Occipital lobe (tissue), 2 donors: ENCODE measurements around the gene AJUBA. TPM values are rescaled to one million over a fixed set of nuclear protein-coding genes. Genes with fewer than 3 reads are reported as not detected.
"Not testable (repeated sequence)": the region's sequence is repeated elsewhere in the genome, so short reads cannot be mapped to it uniquely, and the experiment has no call there.

Experiments
- DNase-seq: peaks from one replicate; lab custom pipeline; 2025; lab: John Stamatoyannopoulos, UW
- total RNA-seq: library from RNA; depleted of rRNA; stranded (reverse); fragments of >200 nt; gene quantifications from one replicate; pipeline ENCODE4 v1.2.3, GENCODE V29; 2014

The AJUBA gene
- total RNA-seq, 1 donor from 2014 or later, result 8.1 TPM

- peak; percentile 99 for DNase-seq
These were observed 24.4 kb upstream of the AJUBA start for GRCh38 chr14:23006544-23007419.

DNA sequence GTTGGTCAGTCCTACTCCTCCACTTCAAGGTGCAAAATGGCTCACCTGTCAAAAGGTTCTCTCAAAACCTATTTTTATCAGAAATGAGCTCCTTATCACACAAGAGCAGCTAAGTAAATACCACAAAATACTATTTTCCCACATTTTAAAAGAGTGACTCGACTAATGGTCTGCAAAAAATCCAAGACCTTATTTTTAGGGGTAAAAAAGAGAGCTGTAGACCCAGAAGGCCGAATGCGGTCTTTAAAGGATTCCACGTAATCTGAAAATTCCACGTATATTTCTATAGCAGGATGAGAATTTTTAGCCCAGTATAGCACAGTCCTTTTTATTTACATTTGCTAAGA is 23.8 kb upstream of the AJUBA start:
- no peak for DNase-seq

DNA sequence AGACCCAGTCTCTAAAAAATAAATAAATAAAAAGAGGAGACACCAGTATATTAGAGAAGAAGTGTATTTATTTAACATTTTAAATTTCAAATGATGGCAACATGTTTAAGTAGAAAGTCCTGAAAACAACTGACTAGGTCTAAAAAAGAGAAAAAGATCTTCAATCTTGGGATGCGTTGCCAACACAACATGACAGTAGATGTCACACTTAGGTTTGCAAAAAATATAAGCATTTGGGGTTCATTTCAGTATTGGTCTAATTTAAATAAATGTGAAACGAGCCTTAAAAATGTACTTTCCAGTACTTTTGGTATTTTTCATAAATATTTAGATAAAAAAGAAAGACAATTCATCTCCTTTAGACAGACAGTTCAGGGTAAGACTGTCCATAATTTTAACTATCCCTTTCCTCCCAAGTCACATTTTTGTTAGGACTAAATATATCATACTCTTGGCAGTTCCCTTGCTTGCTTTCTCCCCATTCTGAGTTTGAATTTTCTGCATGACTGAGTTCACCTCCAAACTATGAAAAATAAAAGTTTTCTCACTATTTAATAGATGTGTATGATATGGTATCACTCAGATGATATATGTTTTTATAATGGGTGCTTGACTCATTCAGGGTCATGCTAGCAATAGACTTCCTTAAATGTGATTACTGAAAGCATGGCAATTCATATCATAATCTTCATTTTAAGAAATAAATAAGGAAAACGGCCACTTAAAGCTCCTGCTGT is 23.3 kb upstream of the AJUBA start:
- no peak for DNase-seq

GRCh38 chr14:23004274-23004673 is 21.9 kb upstream of the AJUBA start:
- DNase-seq, result not testable (repeated sequence)

- no peak for DNase-seq
These were observed 20.2 kb upstream of the AJUBA start for GRCh38 chr14:23002592-23002991.

GRCh38 chr14:23000860-23001259 is 18.5 kb upstream of the AJUBA start:
- no peak for DNase-seq

DNA sequence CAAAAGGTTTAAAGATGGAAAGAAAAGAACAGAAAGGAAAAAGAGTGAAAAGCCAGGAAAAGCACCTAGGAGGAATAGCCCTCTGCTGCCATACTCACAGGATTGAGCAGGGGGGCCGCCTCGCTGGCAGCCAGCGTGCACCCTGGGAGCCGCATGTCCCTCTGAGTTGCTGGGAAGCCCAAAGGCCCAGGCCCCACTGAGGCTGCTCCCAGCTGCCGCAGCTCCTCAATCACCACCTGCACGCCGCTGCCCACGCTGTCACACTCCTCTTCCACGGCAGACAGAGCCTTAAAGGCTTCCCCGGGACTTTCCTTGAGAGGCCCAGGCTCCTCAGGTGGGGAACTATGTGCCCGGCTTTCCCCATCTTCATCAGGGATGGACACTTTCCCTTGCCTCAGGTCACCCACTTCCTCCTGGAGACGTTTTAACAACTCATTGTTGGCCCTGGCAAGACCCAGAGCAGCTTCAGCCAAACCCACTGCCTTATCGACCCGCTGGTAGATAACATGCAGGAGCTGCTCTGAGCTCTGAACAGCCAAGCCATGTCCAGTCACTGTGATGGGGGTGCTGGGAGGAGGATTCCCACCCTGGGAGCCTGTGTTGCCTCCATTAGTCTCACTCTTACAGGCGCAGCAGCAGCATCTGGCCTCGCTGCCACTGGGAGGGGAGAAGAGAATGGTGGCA is 16.1 kb upstream of the AJUBA start:
- no peak for DNase-seq

GRCh38 chr14:22997676-22998323 is 15.4 kb upstream of the AJUBA start:
- no peak for DNase-seq

GRCh38 chr14:22996768-22997654 is 14.7 kb upstream of the AJUBA start:
- peak; percentile 20 for DNase-seq

DNA sequence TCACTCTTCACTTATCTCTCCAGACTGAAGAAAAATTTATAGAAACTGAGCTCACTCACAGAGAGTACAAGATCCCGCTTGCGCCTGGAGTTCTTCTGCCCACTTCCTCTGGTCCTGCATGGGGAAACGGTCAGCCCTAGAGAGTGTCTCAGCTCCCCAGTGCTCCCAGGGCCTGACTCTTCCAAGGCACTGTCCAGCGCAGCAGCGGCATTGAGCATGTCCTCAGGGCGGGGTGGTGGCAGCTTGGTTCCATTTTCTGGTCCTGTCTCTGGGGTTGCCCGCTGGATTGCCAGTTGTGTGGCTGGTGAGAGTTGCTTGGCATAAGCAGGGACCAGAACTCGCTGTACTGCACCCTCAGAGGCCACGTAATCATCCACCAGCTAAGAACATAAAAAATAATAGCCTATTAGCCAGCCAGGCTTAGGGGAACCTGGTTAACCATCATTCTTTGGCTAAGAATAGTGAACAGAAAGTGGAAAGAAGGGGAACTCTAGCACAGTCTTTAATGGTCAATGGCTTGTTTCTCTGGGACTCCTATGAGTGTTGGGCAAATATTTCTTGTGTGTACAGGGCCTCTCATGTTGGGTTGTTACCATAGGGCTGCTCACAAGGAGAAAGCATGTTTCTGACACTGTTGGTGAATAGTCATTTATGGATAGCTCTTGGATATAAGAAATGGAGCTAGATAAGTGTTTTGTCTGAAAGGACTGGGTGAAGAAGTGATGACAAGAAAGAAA is 13.7 kb upstream of the AJUBA start:
- DNase-seq, result no peak

DNA sequence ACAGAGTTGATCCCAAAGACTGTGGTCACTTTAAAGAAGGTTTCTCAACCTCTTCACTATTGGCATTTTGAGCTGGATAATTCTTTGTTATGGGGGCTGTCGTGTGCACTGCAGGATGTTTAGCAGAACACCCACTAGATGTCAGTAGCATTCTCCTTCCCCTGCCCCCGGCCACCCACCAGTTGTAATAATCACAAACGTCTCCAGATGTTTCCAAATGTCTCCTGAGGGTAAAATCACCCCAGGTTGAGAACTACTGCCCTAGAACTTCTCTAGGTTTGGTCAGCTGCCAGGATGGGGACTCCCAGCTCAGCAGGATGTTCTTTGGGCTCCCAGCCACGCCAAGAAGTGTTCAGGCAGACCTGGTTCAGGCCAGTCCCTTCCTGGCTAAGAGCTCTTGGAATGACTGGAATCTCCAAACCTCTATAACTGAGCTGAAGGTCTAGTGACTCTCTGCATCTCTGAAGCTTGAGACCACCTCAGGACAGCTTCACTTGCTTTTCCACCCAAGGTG is 12.5 kb upstream of the AJUBA start:
- no peak for DNase-seq

DNA sequence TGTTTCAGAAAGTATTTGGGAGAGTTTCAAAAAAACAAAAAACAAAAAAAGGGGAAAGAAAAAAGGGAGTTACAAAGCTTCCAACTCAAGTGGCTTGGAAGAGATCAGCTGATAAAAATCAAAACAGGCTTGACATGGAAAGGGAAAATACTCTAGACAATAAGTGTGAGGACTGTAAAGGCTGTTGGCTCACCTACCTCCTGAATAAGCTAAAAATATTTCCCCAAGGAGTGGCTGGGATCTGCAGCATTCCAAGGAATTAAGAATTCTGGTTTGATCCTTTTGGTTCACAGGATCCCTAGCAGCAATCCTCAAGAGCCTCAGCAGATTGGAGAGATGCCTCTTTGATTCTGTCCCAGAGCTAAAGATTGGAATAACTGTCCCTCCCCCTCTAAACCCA is 11.2 kb upstream of the AJUBA start:
- DNase-seq, result no peak

GRCh38 chr14:22991852-22992251 is 9.5 kb upstream of the AJUBA start:
- no peak for DNase-seq

DNA sequence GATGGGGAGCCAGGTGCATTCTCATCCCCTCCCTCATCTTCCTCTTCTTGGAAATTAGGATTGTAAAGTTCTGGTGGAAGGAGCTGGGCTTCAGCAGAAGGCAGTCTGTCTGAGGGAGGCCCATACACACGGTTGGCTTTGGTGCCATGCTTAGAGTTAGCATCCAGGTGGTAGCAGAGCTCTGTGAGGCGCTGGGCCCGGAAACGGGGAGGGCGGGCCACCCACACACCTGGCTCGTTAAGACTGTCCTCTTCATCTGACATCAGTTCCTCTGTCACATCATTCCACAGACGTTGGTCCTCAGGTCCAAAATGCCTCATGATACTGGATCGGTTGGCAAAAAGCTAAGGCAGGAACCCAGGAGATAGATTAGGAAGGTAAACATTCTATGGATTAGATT is 4.9 kb upstream of the AJUBA start:
- no peak for DNase-seq

DNA sequence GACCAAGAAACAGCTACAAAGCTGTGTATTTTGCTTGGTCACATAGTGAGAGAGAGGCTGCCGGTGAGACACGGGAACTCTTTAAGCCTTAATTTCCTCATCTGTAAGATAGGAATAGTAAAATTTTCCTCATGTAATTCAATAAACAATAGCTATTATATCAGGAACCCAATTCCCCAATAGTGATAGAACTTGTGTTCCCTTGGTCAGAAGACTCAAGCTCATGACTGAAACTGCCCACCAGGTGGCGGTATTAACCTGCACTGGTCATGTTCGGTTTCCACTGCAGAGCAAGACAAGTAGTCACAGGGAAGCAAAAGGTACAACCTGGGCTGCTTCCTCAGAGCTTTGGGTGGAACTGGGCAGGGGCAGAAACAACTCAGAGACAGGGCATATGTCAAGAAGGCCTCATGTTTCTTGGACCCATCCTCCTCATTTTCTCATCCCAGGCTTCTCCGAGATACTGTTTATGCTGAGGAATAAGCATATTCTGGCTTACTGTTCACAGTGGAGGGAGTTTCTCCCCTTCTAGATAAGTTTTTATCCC is 4.2 kb upstream of the AJUBA start:
- peak; percentile 81 for DNase-seq

DNA sequence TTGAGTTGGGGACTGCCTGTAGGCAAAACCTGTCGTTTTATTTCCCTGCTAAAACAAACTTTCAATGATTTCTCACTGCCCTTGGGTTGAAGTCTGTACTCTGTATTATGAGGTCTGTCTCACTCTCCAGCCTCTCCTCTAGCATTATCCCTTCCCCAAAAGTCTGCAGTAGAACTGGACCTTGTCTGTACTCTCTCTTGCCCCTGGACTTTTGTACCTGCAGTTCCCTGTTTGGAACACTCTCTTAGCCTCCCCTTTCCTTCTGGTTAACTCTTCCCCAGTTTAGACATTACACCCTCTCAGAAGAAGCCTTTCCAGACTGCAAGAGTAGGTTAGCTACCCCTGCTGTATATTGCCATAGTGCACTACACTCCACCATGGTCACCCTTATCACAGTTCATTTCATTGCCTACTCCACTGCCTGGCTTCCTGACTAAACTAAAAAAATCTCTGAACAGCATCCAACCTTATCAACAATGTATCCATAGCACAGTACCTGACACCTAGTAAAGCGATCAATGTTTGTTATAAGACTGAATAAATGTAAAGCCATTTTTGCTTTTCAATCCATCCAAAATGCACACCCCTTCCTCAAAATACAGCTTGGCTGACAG is 3.6 kb upstream of the AJUBA start:
- DNase-seq, result no peak

- DNase-seq, result no peak
These were observed 2.8 kb upstream of the AJUBA start for GRCh38 chr14:22984959-22985658.

DNA sequence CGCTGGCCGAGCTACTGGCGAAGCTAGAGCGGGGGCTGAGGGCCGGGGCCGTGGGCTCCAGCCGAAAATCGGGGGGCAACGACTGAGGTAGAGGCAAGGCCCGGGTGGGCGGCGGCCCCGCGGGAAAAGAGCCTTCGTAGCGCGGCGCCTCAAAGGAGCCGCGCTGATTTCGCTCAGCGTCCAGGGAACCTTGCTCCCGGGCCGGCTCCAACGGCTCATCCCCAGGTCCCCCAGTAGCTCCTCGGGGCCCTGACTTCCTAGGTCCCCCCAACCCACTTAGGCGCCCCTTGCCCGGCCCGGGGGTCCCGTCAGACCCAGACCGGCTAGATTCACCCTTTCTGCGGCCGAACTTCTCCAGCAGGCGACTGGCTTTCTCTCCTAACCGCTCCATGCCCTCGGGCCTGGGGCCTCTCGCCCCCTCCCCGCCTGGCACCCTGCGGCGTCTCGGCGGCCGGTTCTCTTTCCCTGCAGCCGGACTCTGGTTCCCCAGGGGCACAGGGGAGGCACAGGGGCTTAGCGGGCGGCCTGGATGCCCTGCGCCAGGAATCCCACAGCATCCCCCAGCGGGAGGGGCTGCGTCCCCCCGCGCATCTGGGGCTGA is 375 bp downstream of the AJUBA start:
- DNase-seq, result no peak
